HG02885 (cell line): ENCODE results near the gene DHDDS.
A peak's percentile ranks its signal among the peaks of the same experiment; 100 is the strongest.

Source experiments
- ATAC-seq: cut with Tn5 transposase; IDR thresholded peaks from one replicate; pipeline ENCODE4 v1.9.1; 2021; ENCODE audit warnings: mild to moderate bottlenecking; ENCODE audit not compliant: unreplicated experiment, poor library complexity

DHDDS gene

DNA sequence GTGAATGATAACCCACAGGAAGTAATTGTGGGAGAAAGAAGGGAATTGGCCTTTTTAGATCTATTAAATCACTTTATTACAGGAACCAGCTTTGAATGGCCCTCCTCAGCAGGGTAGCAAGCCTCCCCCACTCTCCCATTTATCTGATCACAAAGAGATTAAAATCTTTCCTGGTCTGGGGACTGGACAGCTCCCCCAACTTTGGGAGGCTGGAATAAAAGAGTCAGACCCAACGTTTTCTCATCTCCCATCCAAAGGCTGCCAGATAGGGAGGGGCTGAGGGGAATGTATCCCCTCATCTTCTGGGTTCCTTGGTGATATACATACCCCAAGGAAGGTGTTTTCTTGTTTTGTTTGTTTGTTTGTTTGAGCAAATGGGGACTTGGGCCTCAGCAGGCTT lies 19.1 kb upstream of the DHDDS start:
- no peak for ATAC-seq

DNA sequence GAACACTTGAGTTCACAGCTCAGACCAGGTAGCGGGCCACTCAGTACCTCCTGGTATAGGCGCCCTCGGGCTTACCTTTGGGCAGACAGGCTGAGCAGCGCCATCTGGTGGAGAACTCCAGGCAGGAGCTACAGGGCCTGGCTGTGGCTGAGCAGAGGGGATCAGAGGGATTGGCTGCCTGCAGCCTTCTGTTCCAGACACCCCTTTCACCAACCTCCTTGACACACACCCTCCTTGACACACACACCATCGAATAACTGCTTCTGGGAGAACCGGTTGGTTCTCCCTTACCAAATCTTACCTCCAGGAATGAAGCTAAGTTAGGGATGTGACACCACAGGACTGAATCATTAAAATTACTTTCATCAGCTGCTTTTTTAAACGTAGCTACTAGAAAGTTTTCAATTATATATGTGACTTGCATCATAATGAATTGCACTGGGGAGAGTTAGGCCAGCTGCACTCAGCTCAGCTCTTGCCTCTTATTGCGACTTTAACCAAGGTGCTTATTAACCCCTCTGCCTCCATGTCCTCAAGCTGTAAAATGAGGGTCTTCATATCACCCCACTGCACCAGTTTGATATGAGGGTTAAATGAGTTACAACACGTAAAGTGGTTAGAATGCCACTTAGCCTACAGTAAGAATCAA lies 14.9 kb upstream of the DHDDS start:
- ATAC-seq, result peak; percentile 62

DNA sequence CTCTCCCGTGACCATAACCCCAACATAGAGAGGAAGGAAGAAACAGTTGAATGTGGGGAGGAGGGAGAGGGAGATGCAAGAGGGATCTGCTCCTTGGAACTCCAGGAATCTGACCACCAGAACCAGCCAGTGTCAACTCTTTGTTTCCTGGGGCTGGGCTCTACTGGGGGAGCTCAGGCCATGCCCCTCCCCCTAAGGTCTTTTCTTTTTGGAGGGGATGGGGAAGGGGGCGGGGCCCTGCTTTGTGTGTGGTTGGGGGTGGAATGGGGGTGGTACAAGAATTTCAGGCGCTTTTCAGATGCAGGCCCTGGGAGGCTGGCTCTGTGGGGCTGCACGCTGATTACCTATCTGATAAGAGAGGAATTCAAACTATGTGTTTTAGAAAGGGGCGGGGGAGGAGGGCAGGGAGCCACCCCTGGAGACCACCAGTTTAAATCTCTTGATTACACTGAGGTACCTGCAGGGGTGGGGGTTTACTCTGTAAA lies 13.2 kb upstream of the DHDDS start:
- ATAC-seq, result no peak

DNA sequence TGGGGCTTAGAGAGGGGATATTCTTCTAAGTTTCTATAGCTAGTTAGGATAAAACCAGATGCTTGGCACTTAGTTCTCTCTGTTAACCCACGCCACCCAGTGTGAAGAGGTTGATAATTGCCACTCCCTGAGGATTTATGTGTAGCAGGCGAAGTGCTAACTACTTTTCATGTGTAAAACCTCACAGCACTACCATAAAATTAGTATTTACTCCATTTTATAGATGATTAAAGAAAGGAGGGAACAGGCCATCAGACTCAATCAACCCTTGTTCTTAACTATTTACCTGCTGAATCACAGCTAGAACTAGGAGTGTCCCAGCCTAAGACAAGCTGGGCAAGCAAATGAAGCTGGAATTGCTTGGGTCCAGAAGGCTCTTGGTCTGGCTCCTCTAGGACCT lies 12.6 kb upstream of the DHDDS start:
- no peak for ATAC-seq

DNA sequence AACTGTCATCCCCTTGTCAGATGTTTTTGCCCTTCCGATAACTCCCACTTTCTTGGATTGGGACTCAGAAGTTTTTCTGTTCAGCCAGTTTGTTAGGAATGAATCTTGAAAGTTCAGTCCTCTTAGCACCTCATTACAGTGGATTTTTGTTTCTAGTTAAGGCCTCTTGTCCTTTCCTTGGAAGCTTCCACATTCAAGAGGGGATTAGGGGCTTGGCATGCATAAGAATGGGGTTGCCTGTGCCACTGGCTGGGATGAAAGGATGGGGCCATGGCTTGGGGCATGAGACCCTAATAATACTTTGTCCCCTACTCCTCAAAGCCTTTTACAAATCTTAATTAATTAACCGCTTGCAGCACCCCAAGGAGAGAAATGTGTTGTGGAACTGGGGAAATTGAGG lies 2.4 kb upstream of the DHDDS start:
- ATAC-seq, result no peak

DNA sequence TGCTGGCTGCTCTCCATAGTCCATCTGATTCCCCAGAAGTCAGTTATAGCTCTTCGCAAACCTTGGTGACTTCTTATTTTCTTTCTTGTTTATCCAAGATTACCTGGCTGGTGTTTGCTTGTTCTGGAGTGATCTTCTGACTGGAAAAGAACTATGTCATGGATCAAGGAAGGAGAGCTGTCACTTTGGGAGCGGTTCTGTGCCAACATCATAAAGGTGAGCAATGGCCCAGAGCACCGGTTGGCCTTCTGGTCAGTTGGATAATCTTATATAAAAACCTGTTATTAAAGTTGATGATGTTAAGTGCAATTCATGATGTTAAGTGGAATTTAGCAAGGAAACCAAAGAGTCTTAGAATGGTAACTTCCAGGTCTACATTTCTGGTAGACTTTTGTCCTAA lies 672 bp downstream of the DHDDS start:
- ATAC-seq, result no peak

DNA sequence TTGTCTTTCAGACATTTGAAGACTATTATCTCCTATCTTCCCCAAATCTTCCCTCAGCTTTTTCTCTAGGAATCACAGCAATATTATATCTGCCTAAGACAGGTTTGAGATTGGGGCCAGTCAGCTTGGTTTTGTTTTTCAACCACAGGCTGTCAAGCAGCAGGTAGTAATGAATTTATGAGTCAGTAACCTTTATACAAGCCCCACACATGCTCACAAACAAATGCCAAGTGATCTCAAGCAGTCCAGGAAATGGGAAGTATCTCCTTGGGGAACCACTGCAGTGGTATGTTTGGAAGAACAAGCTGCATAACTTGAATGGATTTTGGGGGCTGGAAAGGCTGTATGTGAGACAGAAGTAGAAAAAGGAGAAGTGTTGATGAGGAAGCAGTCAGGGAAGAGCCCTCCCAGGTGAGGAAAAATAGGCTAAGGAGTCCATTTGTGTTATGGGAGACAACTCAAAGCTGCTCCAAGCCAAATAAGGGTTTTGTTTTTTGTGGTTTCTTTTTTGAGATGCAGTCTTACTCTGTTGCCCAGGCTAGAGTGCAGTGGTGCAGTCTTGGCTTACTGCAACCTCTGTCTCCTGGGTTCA lies 2.1 kb downstream of the DHDDS start:
- no peak for ATAC-seq

DNA sequence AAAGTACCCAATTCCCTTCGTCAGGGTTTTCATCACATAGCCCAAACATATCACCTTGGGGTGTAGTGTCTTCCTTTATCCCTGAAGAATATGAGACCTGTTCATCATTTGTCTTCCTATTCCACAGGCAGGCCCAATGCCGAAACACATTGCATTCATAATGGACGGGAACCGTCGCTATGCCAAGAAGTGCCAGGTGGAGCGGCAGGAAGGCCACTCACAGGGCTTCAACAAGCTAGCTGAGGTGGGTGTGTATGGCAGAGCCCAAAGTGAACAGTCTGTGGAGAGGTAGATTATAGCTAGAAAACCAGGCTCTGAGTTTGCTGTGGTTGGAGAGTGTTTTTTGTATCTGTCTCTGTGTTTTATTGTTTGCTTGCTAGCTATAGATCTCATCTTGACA lies 5.9 kb downstream of the DHDDS start:
- no peak for ATAC-seq

DNA sequence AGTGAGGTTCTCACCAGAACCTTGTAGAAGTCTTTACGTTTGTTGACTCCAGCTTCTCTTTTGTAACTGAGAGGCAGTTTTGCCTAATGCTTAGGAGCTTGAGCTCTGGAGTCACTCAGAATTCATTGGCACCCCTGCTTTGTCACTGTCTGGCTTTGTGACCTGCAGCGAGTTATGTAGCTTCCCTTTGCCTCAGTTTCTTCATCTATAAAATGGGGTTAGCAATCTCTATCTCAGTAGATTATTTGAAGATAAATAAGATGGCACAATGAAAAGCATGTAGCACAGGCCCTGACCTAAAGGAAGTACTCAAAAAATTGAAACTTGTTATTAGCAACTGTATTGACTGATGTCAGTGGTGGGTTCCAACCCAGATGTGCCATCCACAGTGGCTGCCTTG lies 8.1 kb downstream of the DHDDS start:
- ATAC-seq, result no peak

DNA sequence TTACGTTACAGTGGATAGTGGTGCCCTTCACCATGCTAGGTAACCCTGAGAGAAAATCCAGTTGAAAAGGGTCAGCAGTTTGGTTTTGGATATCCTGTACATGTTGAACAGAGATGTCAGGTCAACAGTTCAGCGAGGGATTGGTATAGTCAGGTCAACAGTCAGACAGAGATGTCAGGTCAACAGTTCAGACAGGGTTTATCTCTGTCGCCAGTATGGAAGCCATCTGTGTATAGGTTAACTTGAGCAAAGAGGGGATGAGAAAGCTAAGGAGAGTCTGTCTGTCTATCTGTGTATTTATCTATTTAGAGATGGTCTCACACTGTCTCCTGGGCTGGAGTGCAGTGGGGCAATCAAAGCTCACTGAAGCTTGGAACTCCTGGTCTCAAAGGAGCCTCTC lies 17.7 kb downstream of the DHDDS start:
- ATAC-seq, result no peak

DNA sequence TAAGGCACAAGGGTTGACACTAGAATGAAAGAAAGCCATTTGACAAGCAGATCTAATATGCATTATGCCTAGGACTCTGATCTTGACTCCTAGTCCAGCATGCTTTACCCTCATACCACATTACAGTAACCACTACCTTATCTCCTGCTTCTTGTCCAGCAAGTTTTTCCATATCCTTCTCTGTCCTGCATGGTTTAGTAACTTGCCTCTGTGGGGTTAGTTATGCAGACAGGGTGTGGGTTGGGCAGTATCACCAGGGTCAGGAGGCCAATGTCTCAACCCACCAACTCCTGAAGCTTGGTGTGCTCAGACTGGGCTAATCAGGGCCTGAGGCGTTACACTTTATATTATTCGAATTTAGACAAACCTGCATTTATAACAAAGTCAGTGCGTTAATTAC lies 18.8 kb downstream of the DHDDS start:
- no peak for ATAC-seq

DNA sequence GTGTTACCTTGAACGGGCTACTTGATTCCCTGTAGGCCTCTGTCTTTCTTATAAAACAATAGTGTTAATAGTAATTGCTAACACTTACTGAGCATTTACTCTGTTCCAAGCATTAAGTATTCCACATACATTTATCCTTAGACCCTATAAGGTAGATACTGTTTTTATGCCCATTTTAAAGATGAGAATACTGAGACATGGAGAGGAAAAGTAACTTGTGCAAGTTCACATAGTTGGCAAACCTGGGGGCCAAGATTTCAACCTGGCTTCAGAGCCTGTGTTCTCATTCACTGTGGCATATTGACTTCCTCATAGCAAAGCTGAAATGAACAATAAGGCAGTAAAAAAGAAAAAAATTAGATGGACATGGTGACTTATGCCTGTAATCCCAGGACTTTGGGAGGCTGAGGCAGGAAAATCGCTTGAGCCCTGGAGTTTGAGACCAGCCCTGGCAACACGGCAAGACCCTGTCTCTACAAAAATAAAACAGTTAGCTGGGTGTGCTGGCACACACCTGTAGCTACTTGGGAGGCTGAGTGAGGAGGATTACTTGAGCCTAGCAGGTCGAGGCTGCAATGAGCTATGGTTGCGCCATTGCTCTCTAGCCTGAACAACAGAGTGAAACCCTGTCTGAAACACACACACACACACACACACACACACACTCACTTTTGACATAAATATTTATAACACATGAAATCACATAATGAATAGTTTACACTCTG lies 20.5 kb downstream of the DHDDS start:
- no peak for ATAC-seq

DNA sequence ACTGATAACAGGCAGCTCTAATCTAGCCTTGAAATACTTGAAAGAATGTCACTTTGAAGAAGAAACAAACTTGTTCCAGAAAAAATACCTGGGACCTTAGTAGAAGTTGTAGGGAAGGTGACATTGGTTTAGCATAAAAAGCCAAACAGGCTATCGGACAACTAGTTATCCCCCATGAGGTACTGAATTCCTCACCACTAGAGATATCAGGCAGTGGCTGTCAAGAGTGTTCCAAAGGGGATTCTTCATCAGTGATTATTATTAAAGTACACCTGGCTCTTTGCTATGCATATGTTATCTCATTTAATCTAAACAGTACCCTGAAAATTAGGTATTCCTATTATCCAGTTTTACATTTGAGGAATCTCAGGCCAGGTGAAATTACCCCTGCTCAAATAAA lies 27.0 kb downstream of the DHDDS start:
- ATAC-seq, result no peak

DNA sequence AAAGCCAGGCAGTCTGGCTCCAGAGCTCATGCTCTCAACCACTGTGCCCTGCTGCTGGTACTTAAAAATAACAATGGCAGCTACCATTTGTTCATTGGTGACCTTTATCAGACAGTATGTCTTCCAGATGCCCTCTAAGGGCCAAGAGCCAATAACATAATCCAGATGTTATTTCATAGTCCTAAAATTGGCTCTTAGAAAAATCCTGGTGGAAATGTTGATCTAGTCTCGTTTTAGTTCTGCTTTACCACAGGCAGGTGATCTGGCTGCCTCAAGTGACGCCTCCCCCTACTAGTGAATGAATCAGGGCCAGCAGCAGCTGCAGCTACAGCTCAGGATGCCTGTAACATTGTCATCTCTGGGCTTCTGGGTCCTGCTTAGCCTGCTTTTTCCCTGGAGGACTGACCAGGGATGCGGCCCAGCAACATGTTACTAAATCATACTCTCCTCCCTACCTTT lies 27.5 kb downstream of the DHDDS start:
- no peak for ATAC-seq

DNA sequence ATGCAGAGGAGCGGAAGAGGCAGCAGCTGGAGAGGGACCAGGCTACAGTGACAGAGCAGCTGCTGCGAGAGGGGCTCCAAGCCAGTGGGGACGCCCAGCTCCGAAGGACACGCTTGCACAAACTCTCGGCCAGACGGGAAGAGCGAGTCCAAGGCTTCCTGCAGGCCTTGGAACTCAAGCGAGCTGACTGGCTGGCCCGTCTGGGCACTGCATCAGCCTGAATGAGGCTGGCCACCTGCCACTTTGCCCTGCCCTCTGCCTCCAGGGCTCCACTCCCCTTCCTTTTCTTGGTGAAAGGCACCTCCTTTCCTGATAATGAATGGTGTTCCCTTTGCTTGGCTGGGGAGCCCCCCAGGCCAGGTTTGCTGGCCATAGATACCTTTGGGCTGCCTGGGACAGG lies 36.8 kb downstream of the DHDDS start:
- no peak for ATAC-seq

DNA sequence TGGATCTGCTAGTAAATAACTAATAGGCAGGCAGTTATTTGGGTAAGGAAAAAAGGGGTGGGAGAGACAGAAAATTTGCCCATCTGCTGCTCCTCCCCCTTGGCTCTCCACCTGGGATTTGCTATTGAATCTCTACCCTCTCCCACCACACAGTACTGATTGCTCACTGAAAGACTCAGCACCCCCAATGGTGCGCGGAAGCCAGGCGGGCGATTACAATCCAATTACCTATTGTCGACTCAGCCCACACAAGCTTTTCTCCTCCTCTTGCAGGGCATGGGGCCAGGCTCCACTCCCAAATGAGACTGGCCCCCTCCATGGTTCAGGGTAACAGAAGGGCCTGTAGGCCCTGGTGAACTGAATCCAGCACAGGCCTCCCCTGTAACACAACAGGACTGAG lies 37.4 kb downstream of the DHDDS start:
- no peak for ATAC-seq

DNA sequence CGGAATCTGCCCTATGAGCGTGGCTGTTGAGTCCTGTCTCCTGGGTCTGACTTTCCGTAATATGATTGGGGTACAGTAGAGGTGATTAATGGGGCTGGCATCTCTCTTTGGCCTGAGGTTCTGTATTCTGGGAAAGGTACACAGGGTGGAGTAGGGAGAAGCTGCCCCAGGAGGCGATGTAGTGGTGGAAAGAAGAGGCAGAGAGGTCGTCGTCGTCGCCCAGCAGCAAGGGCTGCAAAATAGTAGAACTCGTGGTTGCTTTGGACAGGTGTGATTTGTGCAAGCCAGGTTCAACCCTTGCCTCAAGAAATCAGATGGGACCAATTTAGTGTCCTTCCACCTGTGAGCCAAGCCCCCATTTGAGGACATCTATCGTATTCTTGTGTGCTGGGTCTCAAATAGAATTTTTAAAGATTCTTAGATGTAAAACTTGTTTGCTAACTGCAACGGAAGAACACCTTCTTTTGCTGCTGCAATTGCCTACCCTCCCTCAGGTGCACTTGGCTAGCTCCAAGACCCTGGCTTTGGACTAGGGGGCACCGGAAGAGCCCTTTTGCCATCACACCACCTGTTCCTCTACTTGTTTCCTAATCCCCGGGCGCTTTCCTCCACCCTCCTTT lies 38.9 kb downstream of the DHDDS start:
- no peak for ATAC-seq

DNA sequence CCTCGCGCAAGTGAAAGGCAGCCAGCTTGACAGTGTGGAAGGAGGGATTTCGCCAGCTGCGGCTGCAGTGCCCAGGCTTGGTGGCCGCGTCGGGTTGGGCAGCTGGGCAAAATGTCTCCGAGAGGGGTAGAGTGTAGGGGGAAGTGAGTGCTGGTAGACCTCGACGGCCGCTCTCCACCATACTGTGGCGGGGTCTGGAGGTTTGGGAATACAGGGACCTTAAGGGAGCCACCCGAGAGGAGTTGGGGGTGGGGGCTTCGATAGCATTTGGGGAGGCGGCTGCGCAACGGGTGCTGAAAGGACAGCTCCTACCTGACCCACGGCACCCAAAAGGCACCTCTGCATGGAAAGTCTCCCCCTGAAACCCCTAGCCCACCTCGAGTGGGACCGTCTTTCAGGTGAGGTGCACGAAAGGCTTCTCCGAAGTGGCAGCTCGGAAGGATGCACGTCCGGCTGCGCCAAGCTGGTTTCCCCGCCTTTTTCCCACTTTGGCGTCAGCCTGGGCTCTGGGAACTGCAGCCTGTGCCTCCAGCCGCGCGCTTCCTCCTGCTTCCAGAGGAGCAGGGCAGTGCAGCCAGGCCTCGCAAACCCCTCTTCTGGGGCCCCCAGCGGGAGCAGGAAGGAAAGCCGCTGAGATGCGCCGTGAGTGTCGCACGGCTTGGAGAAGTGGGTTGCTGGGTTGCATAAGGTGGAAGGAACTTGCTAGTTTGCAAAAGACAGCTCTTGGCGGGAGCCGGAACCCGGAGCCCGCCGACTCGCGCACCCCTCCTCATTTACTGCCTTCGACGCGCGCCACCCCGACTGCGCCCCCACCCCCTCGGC lies 39.6 kb downstream of the DHDDS start:
- ATAC-seq, result no peak

DNA sequence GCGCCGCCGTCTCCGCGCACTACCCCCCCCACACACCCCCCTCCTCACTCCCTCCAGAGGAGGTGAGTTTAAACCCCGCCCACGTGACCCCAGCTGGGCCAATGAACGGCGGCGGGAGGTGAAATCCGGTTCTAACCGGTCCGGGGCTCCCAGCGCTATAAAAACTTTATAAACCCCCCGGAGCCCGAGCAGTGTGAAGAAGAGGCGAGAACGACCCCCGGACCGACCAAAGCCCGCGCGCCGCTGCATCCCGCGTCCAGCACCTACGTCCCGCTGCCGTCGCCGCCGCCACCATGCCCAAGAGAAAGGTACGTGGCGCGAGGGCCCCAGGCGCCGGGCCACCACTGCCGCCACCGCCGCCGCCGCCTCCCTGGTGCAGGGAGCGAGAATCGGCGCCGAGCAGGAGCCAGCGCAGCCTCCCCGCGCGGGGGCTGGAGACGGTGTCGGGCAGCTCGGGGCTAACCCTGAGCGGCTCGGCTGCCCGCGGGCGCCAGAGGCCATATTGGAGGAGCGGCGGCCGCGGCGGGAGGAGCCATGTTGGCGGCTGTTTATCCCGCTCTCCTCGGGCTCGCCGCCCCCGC lies 40.3 kb downstream of the DHDDS start, which contains the start of gene HMGN2:
HMGN2 (plus strand) TSS at position 121 of the 581 bp plus-strand sequence; CDS start at position 294, 173 bp downstream.
- peak; percentile 51 for ATAC-seq
